ENCODE data around the gene DYNC1I1.

- TF ChIP-seq CBX5 (CRISPR knock-in tag; IDR thresholded peaks at IDR 0.05; ENCODE audit: borderline replicate concordance) (no peak), WIZ (CRISPR knock-in tag; IDR thresholded peaks at IDR 0.05) (no peak), TAF1 (CRISPR knock-in tag; IDR thresholded peaks at IDR 0.05) (no peak), SIN3A (IDR thresholded peaks at IDR 0.05; ENCODE audit: borderline replicate concordance, low read depth, low read length) (no peak), ZBTB7A (CRISPR knock-in tag; IDR thresholded peaks at IDR 0.05) (no peak), PHF5A (CRISPR knock-in tag; IDR thresholded peaks at IDR 0.05; ENCODE audit: low read depth, unreplicated experiment) (no peak), SRSF4 (IDR thresholded peaks at IDR 0.05; ENCODE audit: low read depth, low read length, poor library complexity, severe bottlenecking) (no peak), AGO2 (optimal IDR thresholded peaks at IDR 0.05; ENCODE audit: low read depth, low read length) (no peak)
- TF ChIP-seq, protein P1, sequence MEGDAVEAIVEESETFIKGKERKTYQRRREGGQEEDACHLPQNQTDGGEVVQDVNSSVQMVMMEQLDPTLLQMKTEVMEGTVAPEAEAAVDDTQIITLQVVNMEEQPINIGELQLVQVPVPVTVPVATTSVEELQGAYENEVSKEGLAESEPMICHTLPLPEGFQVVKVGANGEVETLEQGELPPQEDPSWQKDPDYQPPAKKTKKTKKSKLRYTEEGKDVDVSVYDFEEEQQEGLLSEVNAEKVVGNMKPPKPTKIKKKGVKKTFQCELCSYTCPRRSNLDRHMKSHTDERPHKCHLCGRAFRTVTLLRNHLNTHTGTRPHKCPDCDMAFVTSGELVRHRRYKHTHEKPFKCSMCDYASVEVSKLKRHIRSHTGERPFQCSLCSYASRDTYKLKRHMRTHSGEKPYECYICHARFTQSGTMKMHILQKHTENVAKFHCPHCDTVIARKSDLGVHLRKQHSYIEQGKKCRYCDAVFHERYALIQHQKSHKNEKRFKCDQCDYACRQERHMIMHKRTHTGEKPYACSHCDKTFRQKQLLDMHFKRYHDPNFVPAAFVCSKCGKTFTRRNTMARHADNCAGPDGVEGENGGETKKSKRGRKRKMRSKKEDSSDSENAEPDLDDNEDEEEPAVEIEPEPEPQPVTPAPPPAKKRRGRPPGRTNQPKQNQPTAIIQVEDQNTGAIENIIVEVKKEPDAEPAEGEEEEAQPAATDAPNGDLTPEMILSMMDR (CRISPR knock-in tag; IDR thresholded peaks at IDR 0.05): no peak
These were observed 289.5 kb downstream of the DYNC1I1 start for GRCh38 chr7:96061844-96062243.

Data from HepG2 (cell line).